Activated naive CD4-positive, alpha-beta T cell treated with anti-CD3 and anti-CD28 coated beads, Interleukin-2, amount 10 ng/mL, durations not matched to agents 7 days and 5 days (primary cell): ENCODE results near the gene MYO1H.

Experiments used
- CTCF ChIA-PET: fragments of 350-600 bp; sonication (Branson Sonifier 250); formaldehyde crosslinking; loops from one replicate; lab custom pipeline; 2021; ENCODE audit warnings: antibody characterized with exemption; lab: Charles Lee
- DNase-seq: peaks from one replicate; pipeline ENCODE4 v3.0.0-alpha.2; 2020
- H3K27ac Mint-ChIP-seq: one replicate; pipeline ENCODE4 v1.8.0; 2021; ENCODE audit warnings: mild to moderate bottlenecking, moderate library complexity, mixed read lengths
- H3K27me3 Mint-ChIP-seq: one replicate; pipeline ENCODE4 v1.8.0; 2021; ENCODE audit warnings: mild to moderate bottlenecking, mixed read lengths
- H3K36me3 Mint-ChIP-seq: one replicate; pipeline ENCODE4 v1.8.0; 2021; ENCODE audit warnings: mixed read lengths
- H3K4me1 Mint-ChIP-seq: one replicate; pipeline ENCODE4 v1.8.0; 2021; ENCODE audit warnings: mixed read lengths
- H3K4me3 Mint-ChIP-seq: one replicate; pipeline ENCODE4 v1.8.0; 2021; ENCODE audit warnings: mild to moderate bottlenecking, moderate library complexity, mixed read lengths
- H3K9me3 Mint-ChIP-seq: one replicate; pipeline ENCODE4 v1.8.0; 2021; ENCODE audit warnings: mixed read lengths

The MYO1H gene

DNA sequence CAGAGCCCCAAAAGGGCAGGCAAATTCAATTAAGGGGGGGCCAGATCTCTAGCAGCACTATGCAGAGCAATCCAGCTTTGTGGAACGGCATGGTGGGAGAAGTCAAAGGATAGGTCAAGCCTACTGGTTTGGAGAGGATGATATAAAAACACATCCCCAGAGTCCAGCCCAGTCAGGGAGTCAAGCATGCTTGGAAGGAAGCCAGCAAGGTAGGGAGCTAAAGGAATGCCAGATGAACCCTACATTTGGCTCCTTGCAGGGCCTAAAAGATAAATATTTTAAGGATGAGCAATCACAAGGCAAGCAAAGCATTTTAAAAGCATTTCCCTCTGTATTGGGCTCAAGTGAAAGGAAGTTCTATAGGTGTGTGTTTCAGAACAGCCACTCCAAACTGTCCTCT, 108.0 kb downstream of the MYO1H start:
- Mint-ChIP-seq H3K4me3 (no peak overlapping the region), H3K27me3 (no peaks in the 10 kb centered on the region), H3K27ac (no peak overlapping the region), H3K4me1 (peaks cover 18% of the 10 kb centered on the region), H3K9me3 (no peaks in the 10 kb centered on the region), H3K36me3 (peaks cover 42% of the 10 kb centered on the region)
- CTCF ChIA-PET: interaction anchor here (0.7 kb wide), 1 partner anchor 23 kb away, joined by 6 read pairs; no protein-coding TSS in a partner anchor
- no peak for DNase-seq

DNA sequence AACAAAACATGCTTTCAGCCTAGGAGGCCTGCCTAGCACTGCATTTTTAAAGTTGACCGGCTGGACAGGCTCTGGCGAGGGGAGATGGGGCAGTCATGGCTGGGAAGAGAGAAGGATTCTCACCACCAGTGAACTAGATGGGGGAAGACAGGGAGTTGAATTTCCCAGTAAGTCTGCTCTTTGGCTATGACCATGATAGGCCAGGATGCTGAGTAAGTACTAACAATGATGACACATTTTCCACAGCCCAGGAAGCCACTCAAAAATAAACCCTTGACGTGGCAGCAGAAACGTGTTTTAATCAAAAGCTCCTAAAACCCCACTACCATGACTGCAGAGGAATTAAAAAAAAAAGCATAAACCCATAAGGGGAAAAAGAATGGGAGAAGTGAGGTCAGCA, 110.4 kb downstream of the MYO1H start:
- CTCF ChIA-PET: interaction anchor here (1.9 kb wide), 1 partner anchor 25 kb away, joined by 14 read pairs; no protein-coding TSS in a partner anchor

DNA sequence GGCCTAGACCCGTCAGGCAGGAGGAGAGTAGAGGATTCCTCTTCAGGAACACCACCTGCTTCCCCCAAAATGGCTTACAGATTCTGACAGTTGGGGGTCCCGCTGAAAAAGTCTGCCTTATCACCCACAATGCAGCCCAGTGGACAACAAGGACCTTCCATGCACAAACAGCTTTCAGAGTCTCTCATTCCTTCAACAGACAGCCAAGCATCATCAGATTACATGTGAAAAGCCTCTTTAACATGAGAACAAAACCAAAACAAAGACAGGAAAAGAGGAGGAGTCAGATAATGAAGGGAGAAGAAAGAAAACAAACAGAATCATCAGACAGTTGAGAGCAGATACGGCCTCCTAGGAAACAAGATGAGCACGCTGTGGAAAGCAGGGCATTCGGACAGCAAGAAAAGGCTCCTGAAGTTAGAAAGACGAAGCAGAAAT, 111.1 kb downstream of the MYO1H start:
- no peak overlapping the region for H3K4me3 Mint-ChIP-seq
- CTCF ChIA-PET: interaction anchor here (1.9 kb wide), 1 partner anchor 26 kb away, joined by 14 read pairs; no protein-coding TSS in a partner anchor
- H3K27ac Mint-ChIP-seq: no peak overlapping the region
- DNase-seq: no peak
- no peaks in the 10 kb centered on the region for H3K27me3 Mint-ChIP-seq
- H3K4me1 Mint-ChIP-seq: peaks cover 38% of the 10 kb centered on the region
- peaks cover 29% of the 10 kb centered on the region for H3K36me3 Mint-ChIP-seq
- no peaks in the 10 kb centered on the region for H3K9me3 Mint-ChIP-seq

More for the DNA sequence above, 110.4 kb downstream of the MYO1H start:
- Mint-ChIP-seq H3K36me3 (peaks cover 31% of the 10 kb centered on the region), H3K4me3 (no peak overlapping the region), H3K27ac (peak overlapping the region; percentile 12), H3K9me3 (no peaks in the 10 kb centered on the region), H3K4me1 (peaks cover 31% of the 10 kb centered on the region), H3K27me3 (no peaks in the 10 kb centered on the region)
- no peak for DNase-seq

DNA sequence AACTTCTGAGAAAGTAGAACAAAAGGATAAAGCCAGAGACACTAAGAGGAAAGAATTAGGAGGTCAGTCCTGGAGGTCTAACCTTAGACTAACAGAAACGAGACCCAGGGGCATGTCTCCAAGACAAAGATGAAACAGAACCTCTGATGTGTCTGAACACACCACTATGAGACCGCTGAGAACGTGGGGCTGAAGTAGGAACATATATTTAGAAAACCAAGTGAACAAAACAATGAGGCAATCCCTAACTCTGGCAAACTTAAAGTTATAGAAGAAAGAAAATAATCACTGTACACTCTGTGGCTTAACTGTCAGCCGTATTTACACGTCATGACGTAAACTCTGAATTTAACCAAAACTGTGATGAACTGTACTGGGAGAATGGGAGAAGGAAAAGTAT, 111.5 kb downstream of the MYO1H start:
- no peaks in the 10 kb centered on the region for H3K9me3 Mint-ChIP-seq
- no peak overlapping the region for H3K4me3 Mint-ChIP-seq
- DNase-seq: no peak
- CTCF ChIA-PET: no interaction called here
- H3K4me1 Mint-ChIP-seq: peaks cover 43% of the 10 kb centered on the region
- H3K27me3 Mint-ChIP-seq: no peaks in the 10 kb centered on the region
- H3K36me3 Mint-ChIP-seq: peaks cover 26% of the 10 kb centered on the region
- no peak overlapping the region for H3K27ac Mint-ChIP-seq

DNA sequence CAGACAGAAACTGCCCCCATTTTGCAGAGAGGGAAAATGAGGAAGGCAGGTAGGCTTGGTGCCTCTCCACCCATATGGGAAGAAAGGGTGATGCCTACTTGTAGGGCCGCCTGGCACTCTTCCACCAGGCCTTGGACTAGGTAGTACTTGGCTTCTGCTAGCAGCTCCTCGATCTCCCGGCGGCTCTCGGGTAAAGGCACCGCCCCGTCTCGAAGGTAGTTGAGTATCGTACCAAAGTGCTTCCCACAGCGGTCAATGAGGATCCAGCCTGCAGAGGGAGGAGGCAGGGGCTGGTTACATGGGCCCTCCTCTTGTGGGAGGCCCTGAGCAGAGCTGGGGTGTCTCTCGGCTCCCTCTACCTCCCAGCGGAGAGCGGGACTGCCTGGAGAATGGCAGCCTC, 112.8 kb downstream of the MYO1H start:
- no peak for DNase-seq
- CTCF ChIA-PET: interaction anchor here (0.8 kb wide), 1 partner anchor 32 kb away, joined by 3 read pairs; no protein-coding TSS in a partner anchor
- no peaks in the 10 kb centered on the region for H3K27me3 Mint-ChIP-seq
- H3K36me3 Mint-ChIP-seq: peaks cover 24% of the 10 kb centered on the region
- peaks cover 43% of the 10 kb centered on the region for H3K4me1 Mint-ChIP-seq
- no peak overlapping the region for H3K27ac Mint-ChIP-seq
- no peak overlapping the region for H3K4me3 Mint-ChIP-seq
- H3K9me3 Mint-ChIP-seq: no peaks in the 10 kb centered on the region

DNA sequence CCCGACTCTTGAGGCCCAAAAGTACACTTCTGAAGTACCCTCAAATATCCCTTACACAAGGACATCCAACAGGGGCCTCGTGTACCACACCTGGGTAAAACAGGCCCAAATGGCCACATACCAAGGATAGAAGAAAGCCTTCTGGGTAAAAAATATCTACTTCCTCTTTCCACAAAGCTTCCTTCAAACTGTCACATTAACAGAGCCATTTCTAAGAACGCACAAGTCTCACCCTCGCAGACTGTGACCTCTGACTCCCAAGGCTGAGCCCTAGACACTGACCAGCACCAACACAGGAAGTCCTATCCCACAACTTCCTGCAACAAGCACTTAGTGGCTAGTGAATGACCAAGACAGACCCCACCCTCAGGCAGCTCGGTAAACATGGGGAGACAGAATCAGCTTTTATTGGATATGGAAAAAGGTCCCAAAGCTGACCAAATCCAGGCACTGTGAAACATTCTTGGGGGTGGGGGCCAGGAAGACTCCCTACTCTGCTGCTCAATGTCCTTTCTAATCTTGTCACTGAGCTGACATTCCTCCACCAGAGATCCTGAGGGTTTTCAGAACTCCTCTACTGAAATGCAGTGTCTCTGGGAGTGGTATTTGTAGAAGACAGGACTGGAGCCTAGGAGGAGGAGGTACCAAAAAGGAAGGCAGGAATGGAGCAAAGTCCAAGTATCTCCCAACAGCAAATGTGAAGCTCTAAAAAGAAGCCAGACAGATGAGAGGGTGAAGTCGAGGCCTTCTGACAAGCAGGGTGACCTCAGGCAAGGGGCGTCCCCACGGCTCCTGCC, 113.5 kb downstream of the MYO1H start:
- CTCF ChIA-PET: interaction anchor here (0.8 to 1.9 kb wide), 3 partner anchors 28 to 33 kb away, joined by 3 to 10 read pairs (median 8); no protein-coding TSS in a partner anchor
- DNase-seq: no peak
- Mint-ChIP-seq H3K4me3 (no peak overlapping the region), H3K4me1 (peaks cover 43% of the 10 kb centered on the region), H3K27me3 (no peaks in the 10 kb centered on the region), H3K9me3 (no peaks in the 10 kb centered on the region), H3K27ac (peak overlapping the region; percentile 44), H3K36me3 (peaks cover 22% of the 10 kb centered on the region)

DNA sequence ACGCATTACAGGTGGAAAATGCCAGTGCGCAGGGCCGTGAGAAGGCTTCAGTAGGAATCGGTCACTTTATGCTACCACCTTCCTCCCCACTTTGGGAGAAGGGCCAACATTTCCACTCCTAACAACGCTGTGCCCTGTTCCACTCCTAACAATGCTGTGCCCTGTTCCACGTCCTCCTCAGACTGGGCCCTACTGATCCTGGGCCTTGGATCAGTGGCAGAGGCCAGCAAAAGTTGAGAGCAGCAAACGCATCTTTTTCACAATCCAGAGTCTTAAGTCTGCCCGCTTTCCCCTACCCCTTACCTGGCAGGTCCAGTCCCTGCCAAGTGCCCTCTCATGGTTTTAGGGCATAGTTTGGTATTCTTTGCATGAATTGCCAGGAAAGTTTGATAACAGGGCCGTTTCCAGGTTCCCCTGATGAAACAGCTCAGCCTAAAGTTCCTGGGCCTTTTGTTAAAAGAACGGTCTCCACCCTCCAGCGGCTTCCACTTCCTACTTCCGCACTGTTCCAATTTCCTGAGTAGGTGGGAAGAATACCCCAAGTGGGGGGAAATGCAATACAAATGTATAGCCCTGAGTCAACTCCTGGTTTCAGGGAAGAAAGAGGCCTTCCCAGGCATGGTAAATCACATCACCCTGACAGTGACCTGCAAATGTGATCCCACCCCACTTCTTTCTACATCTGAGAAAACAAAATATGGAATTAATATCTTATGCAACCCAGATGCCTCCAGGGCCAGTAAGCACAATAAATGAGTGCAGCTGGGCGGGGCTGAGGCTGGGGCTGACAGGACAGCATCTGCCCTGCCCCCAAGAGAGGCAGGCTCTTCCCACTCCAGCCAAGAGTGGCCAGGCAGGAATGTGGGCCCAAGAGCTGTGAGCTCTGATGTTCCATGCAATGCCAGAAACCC, 114.4 kb downstream of the MYO1H start:
- no peak for DNase-seq
- Mint-ChIP-seq H3K36me3 (peaks cover 16% of the 10 kb centered on the region), H3K27ac (no peak overlapping the region), H3K4me3 (no peak overlapping the region), H3K4me1 (peaks cover 43% of the 10 kb centered on the region), H3K27me3 (no peaks in the 10 kb centered on the region), H3K9me3 (no peaks in the 10 kb centered on the region)
- CTCF ChIA-PET: interaction anchor here (1.0 to 1.9 kb wide), 4 partner anchors 9 to 34 kb away, joined by 4 to 14 read pairs (median 9); no protein-coding TSS in a partner anchor

DNA sequence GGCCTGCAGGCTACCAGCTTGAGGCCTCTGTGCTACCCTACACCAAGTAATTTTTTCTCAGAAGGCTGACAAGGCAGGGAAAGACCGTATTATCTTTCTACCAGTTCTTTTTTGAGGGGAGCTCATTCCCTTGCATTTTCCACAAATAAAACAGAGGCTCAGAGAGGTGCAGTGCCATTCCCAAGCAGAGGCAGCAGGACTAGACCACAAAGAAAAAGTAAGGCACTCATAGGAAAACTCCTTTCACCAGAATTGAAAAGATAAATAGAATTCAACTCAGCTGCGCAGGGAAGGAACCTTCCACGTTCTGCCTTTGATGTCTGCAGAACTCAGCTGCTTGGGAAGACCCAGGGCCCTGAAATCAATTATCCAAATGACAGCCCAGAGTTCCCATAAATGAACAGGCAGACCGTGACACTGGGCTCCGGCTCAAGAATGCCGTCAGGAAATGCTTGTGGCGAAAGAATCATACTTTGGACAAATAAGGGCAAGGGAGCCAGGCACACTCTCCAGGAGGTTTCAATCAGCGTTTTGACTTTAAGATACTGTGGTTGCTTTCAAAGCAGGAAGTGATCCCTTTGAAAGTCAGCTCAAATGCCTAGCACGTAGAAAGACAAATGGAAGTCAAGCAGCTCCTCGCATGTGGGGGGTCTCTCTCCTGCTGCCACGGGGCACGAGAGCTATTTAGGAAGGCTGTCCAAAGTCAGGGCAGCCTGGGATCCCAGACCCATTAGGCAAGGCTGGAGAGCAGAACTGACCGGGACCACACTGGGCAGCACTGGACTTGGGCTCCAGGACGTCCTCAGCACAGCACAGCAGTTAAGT, 115.4 kb downstream of the MYO1H start:
- DNase-seq: peak; percentile 29
- Mint-ChIP-seq H3K27me3 (no peaks in the 10 kb centered on the region), H3K4me3 (peak overlapping the region; percentile 24), H3K4me1 (peaks cover 43% of the 10 kb centered on the region), H3K36me3 (peaks cover 12% of the 10 kb centered on the region), H3K9me3 (no peaks in the 10 kb centered on the region), H3K27ac (peak overlapping the region; percentile 83)
- CTCF ChIA-PET: interaction anchor here (1.0 to 1.9 kb wide), 3 partner anchors 10 to 35 kb away, joined by 4 to 14 read pairs (median 10); no protein-coding TSS in a partner anchor

DNA sequence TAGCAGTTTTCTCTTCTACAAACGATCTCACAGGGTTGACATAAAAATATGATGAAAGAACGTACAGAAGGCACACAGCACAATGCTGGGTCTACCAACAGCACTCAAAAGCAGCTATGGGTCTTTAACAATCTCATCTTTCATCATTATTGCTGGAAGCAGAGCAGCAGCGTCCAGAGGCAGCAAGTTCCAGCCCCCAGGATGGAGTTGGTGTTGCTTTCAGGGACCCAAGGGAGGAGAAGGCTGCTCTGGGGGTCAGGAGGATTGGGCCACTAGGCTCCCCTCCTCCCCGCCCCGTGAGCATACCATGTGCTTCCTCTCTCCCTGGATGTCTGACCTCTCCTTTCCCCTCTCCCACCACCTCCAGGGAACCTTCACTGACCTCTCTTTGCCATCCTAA, 116.1 kb downstream of the MYO1H start:
- no peak overlapping the region for H3K4me3 Mint-ChIP-seq
- H3K27ac Mint-ChIP-seq: peak overlapping the region; percentile 83
- no peak for DNase-seq
- CTCF ChIA-PET: interaction anchor here (1.8 kb wide), 1 partner anchor 31 kb away, joined by 14 read pairs; no protein-coding TSS in a partner anchor
- H3K27me3 Mint-ChIP-seq: no peaks in the 10 kb centered on the region
- H3K36me3 Mint-ChIP-seq: peaks cover 16% of the 10 kb centered on the region
- H3K9me3 Mint-ChIP-seq: no peaks in the 10 kb centered on the region
- H3K4me1 Mint-ChIP-seq: peaks cover 42% of the 10 kb centered on the region

DNA sequence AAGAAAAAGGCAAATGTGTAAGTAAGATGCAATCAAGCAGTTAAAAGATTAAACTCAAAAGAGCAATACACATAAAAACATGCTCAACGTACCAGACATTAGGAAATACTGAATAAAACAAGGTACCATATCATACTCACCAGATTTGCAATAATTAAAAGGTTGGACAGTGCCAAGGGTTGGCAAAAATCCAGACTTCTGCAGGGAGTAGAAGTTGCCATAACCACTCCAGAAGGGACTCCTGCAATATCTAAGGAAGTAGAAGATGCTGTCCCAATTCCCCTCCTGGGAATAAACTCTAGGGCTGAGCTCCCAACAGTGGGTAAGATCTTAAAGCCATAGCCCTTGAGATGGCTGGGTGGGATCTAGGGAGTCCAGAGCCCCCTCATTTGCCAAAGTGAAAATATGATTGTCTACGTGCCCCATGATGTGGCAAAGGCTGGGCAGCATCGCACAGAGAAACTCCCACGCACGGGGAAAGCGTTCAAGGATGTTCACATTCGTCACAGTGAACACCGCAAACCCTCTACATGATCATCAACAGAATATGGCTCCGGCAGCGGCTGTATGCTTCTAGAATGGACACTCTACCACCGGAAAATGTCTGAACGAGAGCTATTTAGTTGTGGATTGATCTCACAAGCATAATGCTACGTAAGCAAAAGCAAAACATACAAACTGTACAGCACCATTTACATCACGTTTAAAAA, 117.1 kb downstream of the MYO1H start:
- CTCF ChIA-PET: no interaction called here
- DNase-seq: no peak
- Mint-ChIP-seq H3K27ac (no peak overlapping the region), H3K36me3 (peaks cover 18% of the 10 kb centered on the region), H3K4me3 (no peak overlapping the region), H3K9me3 (no peaks in the 10 kb centered on the region), H3K4me1 (peaks cover 39% of the 10 kb centered on the region), H3K27me3 (no peaks in the 10 kb centered on the region)

DNA sequence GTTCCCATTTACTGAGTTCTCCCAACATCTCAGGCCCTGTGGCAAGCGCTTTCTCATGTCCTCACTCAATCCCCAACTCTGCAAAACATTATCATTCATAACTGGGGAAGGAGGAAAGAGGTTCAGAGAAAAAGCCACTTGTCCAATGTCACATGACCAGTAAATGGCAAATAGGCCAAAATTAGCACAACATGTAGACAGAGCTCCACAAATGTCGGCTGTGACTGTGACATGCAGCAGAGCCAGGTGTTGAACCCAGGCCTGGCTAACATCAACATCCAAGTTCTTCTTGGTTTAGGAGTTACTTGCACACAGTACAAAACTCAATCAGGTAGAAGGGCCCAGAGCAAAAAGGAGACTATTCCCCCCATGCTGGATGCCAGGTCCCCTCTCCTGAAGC, 118.6 kb downstream of the MYO1H start:
- CTCF ChIA-PET: interaction anchor here (2.1 kb wide), 1 partner anchor 33 kb away, joined by 6 read pairs; no protein-coding TSS in a partner anchor
- H3K36me3 Mint-ChIP-seq: peaks cover 18% of the 10 kb centered on the region
- no peaks in the 10 kb centered on the region for H3K27me3 Mint-ChIP-seq
- peak overlapping the region; percentile 46 for H3K27ac Mint-ChIP-seq
- no peak for DNase-seq
- peaks cover 39% of the 10 kb centered on the region for H3K4me1 Mint-ChIP-seq
- H3K4me3 Mint-ChIP-seq: no peak overlapping the region
- H3K9me3 Mint-ChIP-seq: no peaks in the 10 kb centered on the region

DNA sequence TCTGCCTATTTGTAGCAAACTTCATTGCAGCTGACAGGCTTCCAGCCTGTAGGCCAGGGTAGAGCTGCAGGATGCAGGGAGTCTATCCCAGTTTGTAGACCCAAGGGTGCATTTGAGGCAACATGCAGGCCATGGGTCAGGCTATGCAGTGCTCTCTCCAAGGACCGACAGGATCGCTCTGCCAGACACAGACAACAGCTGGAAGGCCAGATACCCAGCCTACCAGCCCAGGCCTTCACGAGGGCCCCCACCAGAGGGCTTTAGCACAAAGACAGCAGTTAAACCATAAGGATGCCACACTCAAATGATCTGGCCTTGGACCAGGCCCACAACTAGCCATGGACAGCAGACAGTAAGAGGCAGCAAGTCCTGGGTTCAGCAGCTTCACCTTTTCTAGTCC, 119.1 kb downstream of the MYO1H start:
- DNase-seq: no peak
- Mint-ChIP-seq H3K4me3 (no peak overlapping the region), H3K9me3 (no peaks in the 10 kb centered on the region), H3K4me1 (peaks cover 35% of the 10 kb centered on the region), H3K27ac (no peak overlapping the region), H3K27me3 (no peaks in the 10 kb centered on the region), H3K36me3 (peaks cover 18% of the 10 kb centered on the region)
- CTCF ChIA-PET: interaction anchor here (2.1 kb wide), 1 partner anchor 34 kb away, joined by 6 read pairs; no protein-coding TSS in a partner anchor
